IMR-90 (cell line): ENCODE measurements around the gene ADIG. TPM values are rescaled to one million over a fixed set of nuclear protein-coding genes. Genes with fewer than 3 reads are reported as not detected.

Experiments
- ATAC-seq: fragments of 200-7000 bp; cut with Tn5 transposase; 2 replicates; pipeline ENCODE4 v1.9.1; 2020; ENCODE audit warnings: low read depth, mild to moderate bottlenecking, moderate library complexity
- BruUV-seq: library from RNA; stranded (reverse); fragments of 400-500 nt; replicated peaks from 2 replicates; lab custom pipeline; 2021; lab: Mats Ljungman, UMichigan
- CTCF ChIA-PET: fragments of 300-600 bp; formaldehyde crosslinking; extraction: SDS; loops from one replicate; lab custom pipeline; 2021; ENCODE audit warnings: antibody characterized with exemption; lab: Yijun Ruan, JAX
- POLR2A ChIA-PET: fragments of 300-600 bp; sonication (Branson Sonifier 250); formaldehyde crosslinking; loops from one replicate; lab custom pipeline; 2022; ENCODE audit warnings: antibody characterized with exemption; ENCODE audit not compliant: unreplicated experiment; lab: Charles Lee
- DNase-seq: peaks from one replicate; pipeline ENCODE4 v3.0.0; 2013
- H2AFZ ChIP-seq: replicated peaks from 2 replicates; pipeline ENCODE3; 2013; ENCODE audit warnings: low read length, mild to moderate bottlenecking; ENCODE audit not compliant: poor library complexity
- H2AK5ac ChIP-seq: 2 replicates; pipeline ENCODE4 v1.6.1; 2013; ENCODE audit warnings: low read depth, low read length, inconsistent platforms
- H2AK9ac ChIP-seq: replicated peaks from 2 replicates; pipeline ENCODE3; 2013; ENCODE audit warnings: mild to moderate bottlenecking, low read depth, low read length, moderate library complexity; ENCODE audit not compliant: poor library complexity
- H2BK120ac ChIP-seq: 2 replicates; pipeline ENCODE4 v1.6.1; 2013; ENCODE audit warnings: low read depth, low read length, inconsistent platforms
- H2BK15ac ChIP-seq: 3 replicates; pipeline ENCODE4 v1.6.1; 2013; ENCODE audit warnings: low read depth, low read length, inconsistent platforms
- H2BK20ac ChIP-seq: 2 replicates; pipeline ENCODE4 v1.6.1; 2013; ENCODE audit warnings: low read depth, mild to moderate bottlenecking, inconsistent platforms, low read length, moderate library complexity
- H2BK5ac ChIP-seq: 2 replicates; pipeline ENCODE4 v1.6.1; 2013; ENCODE audit warnings: mild to moderate bottlenecking, low read depth, low read length, inconsistent platforms; ENCODE audit not compliant: poor library complexity, severe bottlenecking
- H3K14ac ChIP-seq: replicated peaks from 2 replicates; pipeline ENCODE4 v1.6.1; 2013; ENCODE audit warnings: low read depth, low read length, inconsistent platforms
- H3K18ac ChIP-seq: 2 replicates; pipeline ENCODE4 v1.6.1; 2013; ENCODE audit warnings: low read depth, low read length, control low read depth
- H3K23ac ChIP-seq: 2 replicates; pipeline ENCODE4 v1.6.1; 2013; ENCODE audit warnings: low read depth, low read length, inconsistent platforms
- H3K27ac ChIP-seq: 2 replicates; pipeline ENCODE4 v1.5.1; 2013; ENCODE audit warnings: mild to moderate bottlenecking, control low read depth, low read length; ENCODE audit not compliant: insufficient read depth
- H3K27me3 ChIP-seq: 2 replicates; pipeline ENCODE4 v1.6.1; 2013; ENCODE audit warnings: low read length; ENCODE audit not compliant: control insufficient read depth, insufficient read depth
- H3K36me3 ChIP-seq: 2 replicates; pipeline ENCODE4 v1.6.1; 2013; ENCODE audit warnings: low read length, mixed read lengths; ENCODE audit not compliant: control insufficient read depth, insufficient read depth
- H3K4ac ChIP-seq: 2 replicates; pipeline ENCODE4 v1.6.1; 2013; ENCODE audit warnings: low read depth, low read length, inconsistent platforms
- H3K4me1 ChIP-seq: 2 replicates; pipeline ENCODE4 v1.6.1; 2013; ENCODE audit warnings: low read length, mixed read lengths; ENCODE audit not compliant: control insufficient read depth, insufficient read depth
- H3K4me2 ChIP-seq: 2 replicates; pipeline ENCODE4 v1.6.1; 2013; ENCODE audit warnings: low read depth, mild to moderate bottlenecking, control low read depth, low read length, moderate library complexity
- H3K4me3 ChIP-seq: 2 replicates; pipeline ENCODE4 v1.5.1; 2013; ENCODE audit warnings: low read depth, mild to moderate bottlenecking, control low read depth, low read length, moderate library complexity; ENCODE audit not compliant: insufficient read depth
- H3K56ac ChIP-seq: 2 replicates; pipeline ENCODE4 v1.6.1; 2013; ENCODE audit warnings: low read length, inconsistent platforms; ENCODE audit not compliant: insufficient read depth; ENCODE audit errors: extremely low read depth
- H3K79me1 ChIP-seq, 2 experiments: 2 replicates each; pipeline ENCODE4 v1.6.1; 2013; ENCODE audit warnings: low read length in 2 of 2, inconsistent platforms in 1 of 2, low read depth in 1 of 2
- H3K9ac ChIP-seq: 2 replicates; pipeline ENCODE4 v1.6.1; 2013; ENCODE audit warnings: low read depth, low read length, control low read depth
- H3K9me1 ChIP-seq: 2 replicates; pipeline ENCODE4 v1.6.1; 2013; ENCODE audit warnings: low read length, inconsistent platforms; ENCODE audit not compliant: insufficient read depth
- H3K9me3 ChIP-seq: 2 replicates; pipeline ENCODE4 v1.6.1; 2013; ENCODE audit warnings: low read length; ENCODE audit not compliant: control insufficient read depth, insufficient read depth
- H4K20me1 ChIP-seq: 2 replicates; pipeline ENCODE4 v1.6.1; 2013; ENCODE audit warnings: low read length, inconsistent platforms; ENCODE audit not compliant: insufficient read depth
- H4K5ac ChIP-seq: 2 replicates; pipeline ENCODE4 v1.6.1; 2013; ENCODE audit warnings: mild to moderate bottlenecking, low read depth, low read length, control low read depth
- H4K8ac ChIP-seq, 2 experiments: 2 replicates each; pipeline ENCODE4 v1.6.1; 2013; ENCODE audit warnings: low read depth in 2 of 2, low read length in 2 of 2, control low read depth in 1 of 2, inconsistent platforms in 1 of 2
- H4K91ac ChIP-seq: 2 replicates; pipeline ENCODE4 v1.6.1; 2013; ENCODE audit warnings: low read depth, low read length, inconsistent platforms; ENCODE audit not compliant: insufficient read depth
- BHLHE40 ChIP-seq: fragments of 150-350 bp; IDR thresholded peaks from 2 replicates; pipeline ENCODE4 v1.6.1; 2016; ENCODE audit warnings: mild to moderate bottlenecking, low read depth, low read length
- CEBPB ChIP-seq: IDR thresholded peaks from 2 replicates; pipeline ENCODE4 v1.6.1; 2012; ENCODE audit warnings: low read depth, low read length, improper control_type of control experiment
- CHD1 ChIP-seq: IDR thresholded peaks from 2 replicates; pipeline ENCODE4 v1.6.1; 2012; ENCODE audit warnings: low read depth, low read length, improper control_type of control experiment
- CTCF ChIP-seq: conservative IDR thresholded peaks from 2 replicates; pipeline ENCODE4 v1.5.1; 2012; ENCODE audit warnings: mild to moderate bottlenecking, low read depth, low read length, improper control_type of control experiment
- ELK1 ChIP-seq: fragments of 150-350 bp; IDR thresholded peaks from 2 replicates; pipeline ENCODE4 v1.6.1; 2016; ENCODE audit warnings: low read depth, mild to moderate bottlenecking, low read length, moderate library complexity, borderline replicate concordance
- FOS ChIP-seq: fragments of 150-350 bp; IDR thresholded peaks from 2 replicates; pipeline ENCODE4 v1.6.1; 2016; ENCODE audit warnings: low read depth, low read length
- MAFK ChIP-seq: IDR thresholded peaks from 2 replicates; pipeline ENCODE4 v1.6.1; 2012; ENCODE audit warnings: low read depth, low read length, improper control_type of control experiment
- MXI1 ChIP-seq: IDR thresholded peaks from 2 replicates; pipeline ENCODE4 v1.6.1; 2012; ENCODE audit warnings: low read depth, mild to moderate bottlenecking, low read length, moderate library complexity, borderline replicate concordance
- NFE2L2 ChIP-seq: fragments of 150-350 bp; IDR thresholded peaks from 2 replicates; pipeline ENCODE4 v1.6.1; 2016; ENCODE audit warnings: low read depth, mild to moderate bottlenecking, low read length
- RCOR1 ChIP-seq: IDR thresholded peaks from 2 replicates; pipeline ENCODE4 v1.6.1; 2012; ENCODE audit warnings: mild to moderate bottlenecking, low read length, improper control_type of control experiment; ENCODE audit not compliant: insufficient replicate concordance
- RFX5 ChIP-seq: IDR thresholded peaks from 2 replicates; pipeline ENCODE4 v1.8.0; 2012; ENCODE audit warnings: low read depth, mild to moderate bottlenecking, low read length, moderate library complexity
- SMC3 ChIP-seq: fragments of 150-350 bp; IDR thresholded peaks from 2 replicates; pipeline ENCODE4 v1.6.1; 2016; ENCODE audit warnings: low read depth, mild to moderate bottlenecking, antibody characterized with exemption, low read length, moderate library complexity
- USF2 ChIP-seq: fragments of 150-350 bp; IDR thresholded peaks from 2 replicates; pipeline ENCODE4 v1.6.1; 2017; ENCODE audit warnings: mild to moderate bottlenecking, antibody characterized with exemption, low read length, low read depth
- WGBS, 2 experiments: methylation state at CpG; one replicate each; pipeline versions ENCODE4 v1.1.5 to v1.1.7; 2013; ENCODE audit warnings: missing lambda C conversion rate in 2 of 2; ENCODE audit not compliant: insufficient read length in 1 of 2; ENCODE audit errors: extremely low coverage in 2 of 2; 5-methylcytosine and 5-hydroxymethylcytosine counted together
- dilution Hi-C: fragments of 300-500 bp; cut with HindIII; formaldehyde crosslinking; loops from one replicate; pipeline ENCODE4 v1.14.3; 2018; ENCODE audit warnings: low sequenced_read_pairs; ENCODE audit not compliant: unreplicated experiment
- in situ Hi-C: fragments of 300-500 bp; cut with MboI; formaldehyde crosslinking; loops from 3 replicates; pipeline ENCODE4 v1.14.3; 2019; ENCODE audit warnings: low sequenced_read_pairs, inconsistent platforms, mixed read lengths
- intact Hi-C: fragments of 100-400 bp; cut with micrococcal nuclease; formaldehyde crosslinking; loops from 2 replicates; pipeline ENCODE4 v1.10.0; 2022
- polyA plus RNA-seq, 3 experiments: library from polyadenylated mRNA; depleted of rRNA; stranded (reverse); fragments of >200 nt; gene quantifications; 2 replicates each; pipeline ENCODE4 v1.2.3, GENCODE V29; 2012; ENCODE audit warnings: low replicate concordance in 1 of 3
- total RNA-seq: library from RNA; depleted of rRNA; stranded (reverse); fragments of >200 nt; gene quantifications from 2 replicates; pipeline ENCODE4 v1.2.3, GENCODE V29; 2012

Gene ADIG
- total and polyA plus RNA-seq, 2 of the 4 experiments (the other 2 are of a cell fraction): not detected

GRCh38 chr20:38610521-38610920 lies 29.5 kb downstream of the ADIG start:
- Histone ChIP-seq H3K4me1 (no peaks in the 10 kb centered on the region), H3K79me1 (no peaks in the 10 kb centered on the region), H3K9me1 (no peaks in the 10 kb centered on the region), H3K27me3 (peaks cover 25% of the 10 kb centered on the region), H3K27ac (no peak overlapping the region), H2BK5ac (no peak overlapping the region), H4K20me1 (no peaks in the 10 kb centered on the region), H2AK9ac (no peak overlapping the region), H2AK5ac (no peak overlapping the region), H2BK120ac (no peak overlapping the region), H2AFZ (no peak overlapping the region), H3K36me3 (no peaks in the 10 kb centered on the region), H3K18ac (no peak overlapping the region), H3K14ac (no peak overlapping the region), H2BK20ac (no peak overlapping the region), H3K56ac (no peak overlapping the region), H2BK15ac (no peak overlapping the region), H4K8ac (no peak overlapping the region), H3K9ac (no peak overlapping the region), H3K4ac (no peak overlapping the region), H4K91ac (no peak overlapping the region), H3K4me3 (no peak overlapping the region), H3K4me2 (no peak overlapping the region), H3K23ac (no peak overlapping the region), H4K5ac (no peak overlapping the region), H3K9me3 (no peaks in the 10 kb centered on the region)
- in situ Hi-C loops: no loop called here
- TF ChIP-seq FOS (no peak), CEBPB (no peak), MXI1 (no peak), BHLHE40 (no peak), RFX5 (no peak), MAFK (no peak), USF2 (no peak), CTCF (no peak), SMC3 (no peak), ELK1 (no peak), RCOR1 (no peak), NFE2L2 (no peak), CHD1 (no peak)
- peak; percentile 6 for DNase-seq
- 69% methylated on average over 2 of the region's 5 CpGs; no CpG with 5 or more reads in 1 of the 2 experiments for WGBS, 2 experiments
- ChIA-PET POLR2A (no interaction called here), CTCF (no interaction called here)
- intact Hi-C loops: no loop called here
- dilution Hi-C loops: no loop called here
- ATAC-seq: peak; percentile 44
- no TSS peak for BruUV-seq
